Neuronal stem cell (in vitro differentiated cells): ENCODE measurements around the gene SGSH.
A peak's percentile ranks its signal among the peaks of the same experiment; 100 is the strongest.

ENCODE experiments used
- DNase-seq: peaks from one replicate; pipeline ENCODE4 v3.0.0-alpha.2; 2013; ENCODE audit warnings: low spot score
- H2AFZ ChIP-seq: one replicate; pipeline ENCODE4 v1.6.1; 2013; ENCODE audit warnings: mild to moderate bottlenecking, low read length, inconsistent platforms
- H2AK5ac ChIP-seq: 2 replicates; pipeline ENCODE4 v1.6.1; 2013; ENCODE audit warnings: low read depth, mild to moderate bottlenecking, inconsistent platforms, low read length, moderate library complexity, mixed read lengths
- H2BK120ac ChIP-seq: 2 replicates; pipeline ENCODE4 v1.6.1; 2013; ENCODE audit warnings: low read depth, mild to moderate bottlenecking, inconsistent platforms, low read length, moderate library complexity, mixed read lengths
- H2BK12ac ChIP-seq: one replicate; pipeline ENCODE4 v1.6.1; 2013; ENCODE audit warnings: low read length, inconsistent platforms
- H2BK15ac ChIP-seq: 2 replicates; pipeline ENCODE4 v1.6.1; 2013; ENCODE audit warnings: mild to moderate bottlenecking, low read length, inconsistent platforms, mixed read lengths
- H2BK5ac ChIP-seq: one replicate; pipeline ENCODE4 v1.6.1; 2013; ENCODE audit warnings: inconsistent platforms, mild to moderate bottlenecking, low read length, moderate library complexity
- H3K14ac ChIP-seq: one replicate; pipeline ENCODE4 v1.6.1; 2013; ENCODE audit warnings: low read length, inconsistent platforms
- H3K18ac ChIP-seq: 2 replicates; pipeline ENCODE4 v1.6.1; 2013; ENCODE audit warnings: low read length, inconsistent platforms
- H3K23ac ChIP-seq: 2 replicates; pipeline ENCODE4 v1.6.1; 2013; ENCODE audit warnings: low read depth, mild to moderate bottlenecking, mixed read lengths, low read length, inconsistent platforms; ENCODE audit not compliant: poor library complexity
- H3K27ac ChIP-seq: replicated peaks from 3 replicates; pipeline ENCODE4 v1.5.1; 2013; ENCODE audit warnings: low read length, inconsistent platforms
- H3K27me3 ChIP-seq, 3 experiments: 2 replicates each; pipeline ENCODE4 v1.6.1; 2013; ENCODE audit warnings: low read length in 3 of 3, mild to moderate bottlenecking in 2 of 3, inconsistent platforms in 1 of 3, low read depth in 1 of 3, mixed read lengths in 1 of 3, moderate library complexity in 1 of 3; ENCODE audit not compliant: control insufficient read depth in 3 of 3, insufficient read depth in 3 of 3
- H3K36me3 ChIP-seq, 2 donors: replicated peaks in 1 of 2; 2 replicates each; pipeline ENCODE4 v1.6.1; 2013; ENCODE audit warnings: low read length in 2 of 2; ENCODE audit not compliant: control insufficient read depth in 2 of 2, insufficient read depth in 2 of 2
- H3K4ac ChIP-seq: 2 replicates; pipeline ENCODE4 v1.6.1; 2013; ENCODE audit warnings: inconsistent platforms, mild to moderate bottlenecking, low read length, moderate library complexity
- H3K4me1 ChIP-seq, 2 donors: 1 replicate in 1 of 2; 2 replicates in 1 of 2; pipeline ENCODE4 v1.6.1; 2013; ENCODE audit warnings: low read length in 2 of 2, low read depth in 1 of 2; ENCODE audit not compliant: control insufficient read depth in 2 of 2, insufficient read depth in 1 of 2
- H3K4me2 ChIP-seq: one replicate; pipeline ENCODE4 v1.6.1; 2013; ENCODE audit warnings: mild to moderate bottlenecking, low read length, inconsistent platforms; ENCODE audit not compliant: insufficient read depth, poor library complexity, severe bottlenecking
- H3K4me3 ChIP-seq, 2 donors: 2 replicates each; pipeline ENCODE4 v1.5.1; 2013; ENCODE audit warnings: low read length in 2 of 2, mild to moderate bottlenecking in 2 of 2, inconsistent platforms in 1 of 2, moderate library complexity in 1 of 2
- H3K79me1 ChIP-seq: one replicate; pipeline ENCODE4 v1.6.1; 2013; ENCODE audit warnings: low read depth, mild to moderate bottlenecking, inconsistent platforms, low read length, moderate library complexity
- H3K9ac ChIP-seq: one replicate; pipeline ENCODE4 v1.6.1; 2013; ENCODE audit warnings: mild to moderate bottlenecking, low read depth, low read length, inconsistent platforms; ENCODE audit not compliant: poor library complexity
- H3K9me3 ChIP-seq, 2 donors: replicated peaks in 1 of 2; 2 replicates each; pipeline versions ENCODE3 to v1.6.1; 2013; ENCODE audit warnings: low read length in 2 of 2, mild to moderate bottlenecking in 2 of 2, inconsistent platforms in 1 of 2, low read depth in 1 of 2, mixed read lengths in 1 of 2, moderate library complexity in 1 of 2; ENCODE audit not compliant: control insufficient read depth in 2 of 2, insufficient read depth in 1 of 2
- H4K8ac ChIP-seq: one replicate; pipeline ENCODE4 v1.6.1; 2013; ENCODE audit warnings: low read depth, mild to moderate bottlenecking, inconsistent platforms, low read length, moderate library complexity
- H4K91ac ChIP-seq: one replicate; pipeline ENCODE4 v1.6.1; 2013; ENCODE audit warnings: low read length, low read depth, mild to moderate bottlenecking, inconsistent platforms; ENCODE audit not compliant: poor library complexity
- WGBS, 2 donors: extraction: QIAGEN DNeasy Blood & Tissue Kit; methylation state at CpG; one replicate each; pipeline ENCODE4 v1.1.7; 2013; ENCODE audit warnings: missing lambda C conversion rate in 2 of 2, mixed read lengths in 1 of 2; ENCODE audit not compliant: insufficient read length in 2 of 2, insufficient replicate concordance in 1 of 2; ENCODE audit errors: extremely low coverage in 2 of 2; 5-methylcytosine and 5-hydroxymethylcytosine counted together

Gene SGSH

DNA sequence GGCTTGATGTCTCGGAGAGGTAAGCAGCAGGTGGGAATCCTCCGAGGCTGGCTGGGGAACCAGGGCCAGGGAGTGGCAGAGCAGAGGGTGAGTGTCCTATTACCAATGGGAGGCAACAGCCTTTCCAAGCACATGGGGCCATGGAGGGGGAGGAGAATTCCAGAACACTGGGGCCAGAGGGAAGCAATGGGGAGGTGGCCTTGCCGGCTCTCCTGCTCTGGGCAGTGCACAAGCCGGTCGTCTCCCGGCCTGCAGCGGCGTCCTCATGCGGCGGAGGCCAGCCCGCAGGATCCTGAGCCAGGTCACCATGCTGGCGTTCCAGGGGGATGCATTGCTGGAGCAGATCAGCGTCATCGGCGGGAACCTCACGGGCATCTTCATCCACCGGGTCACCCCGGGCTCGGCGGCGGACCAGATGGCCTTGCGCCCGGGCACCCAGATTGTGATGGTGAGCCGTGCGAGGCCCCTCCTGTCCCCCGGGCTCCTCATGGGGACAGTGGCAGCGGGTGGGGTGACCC, 21.9 kb downstream of the SGSH start:
- H4K91ac ChIP-seq: no peak overlapping the region
- H2AK5ac ChIP-seq: peak overlapping the region; percentile 89
- H2BK12ac ChIP-seq: peak overlapping the region; percentile 31
- no peak overlapping the region for H2BK5ac ChIP-seq
- H4K8ac ChIP-seq: no peak overlapping the region
- H3K9ac ChIP-seq: no peak overlapping the region
- no peak overlapping the region for H3K27ac ChIP-seq
- no peak overlapping the region for H2BK120ac ChIP-seq
- DNase-seq: no peak
- no peaks in the 10 kb centered on the region for H3K79me1 ChIP-seq
- no CpG with 5 or more reads among the region's 27 CpGs for WGBS, 2 donors
- no peaks in the 10 kb centered on the region for H3K36me3 ChIP-seq
- no peak overlapping the region for H3K4me3 ChIP-seq
- H2BK15ac ChIP-seq: no peak overlapping the region
- H3K27me3 ChIP-seq: peaks cover 0 to 9% (median 0%) of the 10 kb centered on the region in 3 experiments
- peak overlapping the region; percentile 31 for H2AFZ ChIP-seq
- no peak overlapping the region for H3K4me2 ChIP-seq
- no peaks in the 10 kb centered on the region for H3K9me3 ChIP-seq
- H3K14ac ChIP-seq: no peak overlapping the region
- H3K4me1 ChIP-seq: peaks cover 0 to 6% of the 10 kb centered on the region in 2 donors
- H3K23ac ChIP-seq: peak overlapping the region; percentile 35
- H3K4ac ChIP-seq: peak overlapping the region; percentile 85
- H3K18ac ChIP-seq: peak overlapping the region; percentile 80

DNA sequence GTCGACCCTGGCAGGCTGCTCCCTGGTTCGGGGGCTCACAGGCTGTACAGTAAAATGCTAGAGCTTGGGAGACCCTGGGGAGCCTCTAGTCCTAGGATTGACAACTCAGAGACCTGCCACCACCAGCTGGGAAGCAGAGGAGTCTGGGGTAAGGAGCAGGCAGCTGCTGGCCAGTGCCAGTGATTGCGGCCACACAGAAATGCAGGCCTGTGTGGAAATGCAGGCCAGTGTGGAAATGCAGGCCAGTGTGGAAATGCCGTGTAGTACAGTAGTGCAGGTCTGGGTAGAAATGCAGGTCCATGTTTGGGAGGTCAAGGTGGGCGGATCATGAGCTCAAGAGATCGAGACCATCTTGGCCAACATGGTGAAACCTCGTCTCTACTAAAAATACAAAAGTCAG, 23.5 kb downstream of the SGSH start:
- no peak for DNase-seq
- Histone ChIP-seq H2AFZ (no peak overlapping the region), H3K23ac (peak overlapping the region; percentile 68), H3K27ac (no peak overlapping the region), H2BK120ac (no peak overlapping the region), H3K27me3 (peaks cover 0 to 18% (median 0%) of the 10 kb centered on the region in 3 experiments), H3K4me1 (peaks cover 8 to 10% of the 10 kb centered on the region in 2 donors), H3K79me1 (no peaks in the 10 kb centered on the region), H3K36me3 (no peaks in the 10 kb centered on the region), H3K9me3 (no peaks in the 10 kb centered on the region), H2BK15ac (peak overlapping the region; percentile 85), H3K9ac (no peak overlapping the region), H4K8ac (no peak overlapping the region), H4K91ac (no peak overlapping the region), H2BK12ac (no peak overlapping the region), H3K14ac (peak overlapping the region; percentile 71), H3K4me3 (no peak overlapping the region), H2BK5ac (peak overlapping the region; percentile 16), H3K18ac (peak overlapping the region; percentile 71), H3K4ac (no peak overlapping the region), H3K4me2 (no peak overlapping the region), H2AK5ac (peak overlapping the region; percentile 75)
- WGBS, 2 donors: no CpG with 5 or more reads among the region's 7 CpGs

DNA sequence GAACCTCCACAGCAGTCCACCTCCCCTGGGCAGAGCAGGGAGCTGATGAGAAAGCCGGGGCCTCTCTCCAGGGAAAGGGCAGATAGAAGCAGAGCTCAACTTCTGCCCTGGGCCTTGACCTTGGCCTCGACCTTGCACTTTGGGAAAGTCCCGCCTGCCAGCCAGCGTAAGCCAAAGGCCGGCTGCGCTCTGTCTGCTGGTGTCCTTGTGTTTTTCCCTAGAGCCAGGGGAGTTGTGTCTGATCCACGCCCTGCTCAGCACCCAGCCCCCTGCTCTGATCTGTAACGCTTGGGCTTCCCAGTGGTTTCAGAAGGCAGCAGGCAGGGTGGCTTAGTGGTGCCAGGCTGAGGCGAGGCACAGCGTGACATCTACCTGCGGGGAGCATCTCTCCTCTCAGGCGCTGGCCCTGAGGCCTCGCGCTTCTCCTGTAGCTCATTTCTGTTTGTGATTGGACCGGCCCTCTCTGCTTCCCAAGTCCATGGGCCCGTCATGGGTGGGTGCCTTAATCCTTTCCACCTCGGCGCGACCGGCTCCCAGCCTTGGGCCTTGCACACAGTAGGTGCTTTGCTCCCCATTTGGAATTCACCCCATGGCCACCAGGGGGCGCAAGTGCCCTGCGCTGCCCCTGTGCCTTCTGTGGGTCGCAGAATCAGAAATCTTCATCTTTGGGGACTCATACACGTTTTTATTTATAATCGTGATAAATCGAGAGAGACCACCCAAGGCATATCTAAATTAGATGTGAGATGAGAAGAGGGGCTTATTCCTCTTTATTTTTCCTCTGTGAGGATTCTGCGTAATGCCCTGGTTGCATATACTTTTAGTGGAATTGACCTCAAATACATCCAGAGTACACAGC, 24.2 kb downstream of the SGSH start:
- Histone ChIP-seq H3K18ac (no peak overlapping the region), H2BK12ac (peak overlapping the region; percentile 22), H4K8ac (peak overlapping the region; percentile 65), H3K79me1 (no peaks in the 10 kb centered on the region), H3K27ac (no peak overlapping the region), H3K4me3 (no peak overlapping the region), H3K36me3 (no peaks in the 10 kb centered on the region), H4K91ac (no peak overlapping the region), H3K4me1 (peaks cover 10 to 14% of the 10 kb centered on the region in 2 donors), H3K23ac (peak overlapping the region; percentile 89), H2AK5ac (peak overlapping the region; percentile 84), H3K4me2 (no peak overlapping the region), H2AFZ (no peak overlapping the region), H2BK120ac (peak overlapping the region; percentile 61), H3K27me3 (peaks cover 0 to 21% (median 0%) of the 10 kb centered on the region in 3 experiments), H3K9ac (no peak overlapping the region), H2BK15ac (peak overlapping the region; percentile 85), H3K9me3 (no peaks in the 10 kb centered on the region), H3K14ac (peak overlapping the region; percentile 17), H2BK5ac (no peak overlapping the region), H3K4ac (no peak overlapping the region)
- DNase-seq: no peak
- no CpG with 5 or more reads among the region's 27 CpGs for WGBS, 2 donors

DNA sequence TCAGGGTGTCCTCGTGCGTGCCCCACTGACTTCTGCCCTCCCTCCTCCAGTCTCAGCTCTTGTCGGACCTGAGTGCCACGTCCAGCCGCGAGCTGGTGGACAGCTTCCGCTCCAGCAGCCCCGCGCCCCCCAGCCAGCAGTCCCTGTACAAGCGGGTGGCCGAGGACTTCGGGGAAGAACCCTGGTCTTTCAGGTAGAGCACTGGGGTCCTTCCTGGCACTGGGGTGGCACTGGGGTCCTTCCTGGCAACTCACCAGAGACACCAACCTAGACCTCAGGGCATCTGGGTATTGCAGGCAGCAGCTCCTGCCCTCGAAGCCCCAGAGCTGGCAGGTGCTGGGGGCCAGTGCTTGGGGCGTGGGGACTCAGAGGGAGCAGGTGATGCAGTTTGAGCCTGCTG, 25.0 kb downstream of the SGSH start:
- Histone ChIP-seq H3K27ac (no peak overlapping the region), H3K79me1 (no peaks in the 10 kb centered on the region), H3K23ac (peak overlapping the region; percentile 65), H3K4me1 (peaks cover 10 to 14% of the 10 kb centered on the region in 2 donors), H2AK5ac (peak overlapping the region; percentile 84), H2AFZ (no peak overlapping the region), H2BK120ac (peak overlapping the region; percentile 61), H2BK12ac (peak overlapping the region; percentile 10), H4K91ac (no peak overlapping the region), H3K18ac (peak overlapping the region; percentile 76), H2BK15ac (peak overlapping the region; percentile 75), H3K36me3 (no peaks in the 10 kb centered on the region), H3K14ac (peak overlapping the region; percentile 82), H3K9ac (no peak overlapping the region), H3K9me3 (no peaks in the 10 kb centered on the region), H3K4me2 (no peak overlapping the region), H3K4me3 (no peak overlapping the region), H4K8ac (no peak overlapping the region), H3K27me3 (peaks cover 0 to 21% (median 0%) of the 10 kb centered on the region in 3 experiments), H2BK5ac (peak overlapping the region; percentile 53), H3K4ac (no peak overlapping the region)
- no CpG with 5 or more reads among the region's 14 CpGs for whole genome bisulfite sequencing, 2 donors
- DNase-seq: no peak
